Stimulated activated CD8-positive, alpha-beta memory T cell treated with anti-CD3 and anti-CD28 coated beads, Interleukin-2, amount 100 ng/mL, for 48 hours (primary cell): ENCODE measurements around the gene TEKTIP1.
"Not testable (repeated sequence)": the region's sequence is repeated elsewhere in the genome, so short reads cannot be mapped to it uniquely, and the experiment has no call there.

ENCODE experiments used
- DNase-seq, 2 donors: peaks; one replicate each; pipeline ENCODE4 v3.0.0-alpha.2; 2020; ENCODE audit warnings: low read depth in 2 of 2

TEKTIP1 gene

GRCh38 chr19:3523361-3524077 lies 15.5 kb upstream of the TEKTIP1 start:
- no peak for DNase-seq

GRCh38 chr19:3524078-3524842 lies 14.7 kb upstream of the TEKTIP1 start:
- no peak for DNase-seq

GRCh38 chr19:3524904-3525451 lies 14.0 kb upstream of the TEKTIP1 start:
- DNase-seq, result no peak

- no peak for DNase-seq
Measured at GRCh38 chr19:3526507-3527237, 12.3 kb upstream of the TEKTIP1 start.

DNA sequence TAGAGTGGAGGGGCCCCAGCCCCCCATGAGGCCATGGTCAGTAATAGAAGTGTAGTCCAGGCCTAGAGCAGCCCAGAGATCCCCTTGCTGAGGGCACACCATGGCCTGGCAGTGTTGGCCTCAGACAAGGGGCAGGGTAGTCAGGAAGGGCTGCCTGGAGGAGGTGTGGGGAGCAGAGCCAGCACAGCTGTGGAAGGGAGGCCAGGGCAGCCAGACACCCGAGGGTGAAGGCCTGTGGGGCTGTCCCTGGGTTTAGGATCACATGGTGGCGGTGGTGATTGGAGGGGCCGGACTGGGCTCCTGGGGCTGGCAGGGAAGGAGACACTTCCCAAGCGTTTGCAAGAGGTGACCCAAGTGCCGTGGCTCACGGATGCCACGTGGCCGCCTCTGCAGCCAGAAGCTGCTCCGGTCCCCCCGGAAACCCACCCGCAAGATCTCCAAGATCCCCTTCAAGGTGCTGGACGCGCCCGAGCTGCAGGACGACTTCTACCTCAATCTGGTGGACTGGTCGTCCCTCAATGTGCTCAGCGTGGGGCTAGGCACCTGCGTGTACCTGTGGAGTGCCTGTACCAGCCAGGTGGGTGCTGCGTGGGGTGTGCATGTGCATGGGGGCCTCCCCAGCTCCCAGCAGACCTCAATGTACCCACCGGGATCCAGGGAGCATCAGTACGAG lies 11.6 kb upstream of the TEKTIP1 start:
- no peak for DNase-seq

DNA sequence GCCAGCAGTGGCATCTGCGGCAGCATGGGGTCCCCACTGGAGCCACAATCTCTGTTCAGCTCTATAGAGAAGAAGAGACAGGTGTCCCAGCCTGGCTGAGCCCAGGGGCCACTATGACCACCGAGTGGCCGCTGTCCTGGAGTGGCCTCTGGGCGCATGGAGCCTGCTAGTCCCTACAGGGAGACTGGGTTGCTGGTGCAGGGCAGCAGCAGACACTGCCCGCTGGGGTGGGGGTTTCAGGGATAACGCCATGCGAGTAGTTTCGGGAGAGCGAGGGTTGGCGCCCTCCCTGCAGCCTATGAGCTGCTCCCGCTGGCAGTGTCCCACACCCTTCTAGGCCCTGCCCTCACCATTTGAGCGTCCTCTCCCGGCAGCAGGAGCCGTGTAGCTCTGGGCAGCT lies 10.9 kb upstream of the TEKTIP1 start:
- DNase-seq, result no peak

DNA sequence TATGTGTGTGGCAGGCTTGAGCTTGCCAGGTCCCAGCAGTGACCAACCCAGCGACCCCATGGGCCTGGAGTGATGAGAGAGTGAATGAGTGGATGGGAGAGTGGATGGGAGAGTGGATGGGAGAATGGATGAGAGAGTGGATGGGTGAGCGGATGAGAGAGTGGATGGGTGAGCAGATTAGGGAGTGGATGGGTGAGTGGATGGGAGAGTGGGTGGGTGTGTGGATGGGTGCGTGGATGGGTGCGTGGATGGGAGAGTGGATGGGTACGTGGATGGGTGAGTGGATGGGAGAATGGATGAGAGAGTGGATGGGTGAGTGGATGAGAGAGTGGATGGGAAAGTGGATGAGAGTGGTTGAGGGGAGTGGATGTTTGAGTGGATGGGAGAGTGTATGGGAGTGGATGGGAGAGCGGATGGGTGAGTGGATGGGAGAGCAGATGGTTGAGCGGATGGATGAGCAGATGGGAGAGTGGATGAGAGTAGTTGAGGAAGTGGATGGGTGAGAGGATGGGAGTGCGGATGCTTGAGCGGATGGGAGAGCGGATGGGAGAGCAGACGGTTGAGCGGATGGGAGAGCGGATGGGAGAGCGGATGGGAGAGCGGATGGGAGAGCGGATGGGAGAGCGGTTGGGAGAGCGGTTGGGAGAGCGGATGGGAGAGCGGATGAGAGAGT lies 10.3 kb upstream of the TEKTIP1 start:
- DNase-seq, result no peak

- DNase-seq, result not testable (repeated sequence)
Measured at GRCh38 chr19:3529299-3529698, 9.7 kb upstream of the TEKTIP1 start.

- DNase-seq, result no peak
Measured at GRCh38 chr19:3530389-3530788, 8.6 kb upstream of the TEKTIP1 start.

DNA sequence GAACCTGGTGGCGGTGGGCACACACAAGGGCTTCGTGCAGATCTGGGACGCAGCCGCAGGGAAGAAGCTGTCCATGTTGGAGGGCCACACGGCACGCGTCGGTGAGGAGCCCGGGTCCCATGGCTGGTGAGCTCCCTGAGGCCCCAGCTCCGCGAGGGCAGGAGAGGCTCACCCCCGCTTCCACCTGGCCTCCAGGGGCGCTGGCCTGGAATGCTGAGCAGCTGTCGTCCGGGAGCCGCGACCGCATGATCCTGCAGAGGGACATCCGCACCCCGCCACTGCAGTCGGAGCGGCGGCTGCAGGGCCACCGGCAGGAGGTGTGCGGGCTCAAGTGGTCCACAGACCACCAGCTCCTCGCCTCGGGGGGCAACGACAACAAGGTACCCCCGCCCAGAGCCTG lies 7.3 kb upstream of the TEKTIP1 start:
- no peak for DNase-seq

DNA sequence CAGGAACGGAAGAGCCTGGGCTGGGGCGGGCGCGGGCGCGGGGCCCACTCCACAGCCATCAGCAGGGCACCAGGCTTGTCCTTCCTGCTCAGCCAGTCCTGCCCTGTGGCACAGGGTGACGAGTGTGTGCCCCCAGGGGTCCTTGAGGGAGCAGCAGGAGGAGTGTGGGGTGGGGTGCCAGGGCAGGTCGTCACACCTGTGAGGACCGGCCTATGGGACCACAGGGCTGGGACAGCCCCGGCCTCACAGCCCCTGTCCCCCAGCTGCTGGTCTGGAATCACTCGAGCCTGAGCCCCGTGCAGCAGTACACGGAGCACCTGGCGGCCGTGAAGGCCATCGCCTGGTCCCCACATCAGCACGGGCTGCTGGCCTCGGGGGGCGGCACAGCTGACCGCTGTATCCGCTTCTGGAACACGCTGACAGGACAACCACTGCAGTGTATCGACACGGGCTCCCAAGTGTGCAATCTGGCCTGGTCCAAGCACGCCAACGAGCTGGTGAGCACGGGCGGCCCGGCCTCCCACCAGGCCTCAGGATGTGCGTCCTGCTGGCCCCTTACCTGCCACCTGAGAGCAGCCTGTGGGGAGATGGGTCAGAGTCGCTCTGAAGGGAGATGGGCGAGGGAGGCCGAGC lies 6.7 kb upstream of the TEKTIP1 start:
- no peak for DNase-seq

DNA sequence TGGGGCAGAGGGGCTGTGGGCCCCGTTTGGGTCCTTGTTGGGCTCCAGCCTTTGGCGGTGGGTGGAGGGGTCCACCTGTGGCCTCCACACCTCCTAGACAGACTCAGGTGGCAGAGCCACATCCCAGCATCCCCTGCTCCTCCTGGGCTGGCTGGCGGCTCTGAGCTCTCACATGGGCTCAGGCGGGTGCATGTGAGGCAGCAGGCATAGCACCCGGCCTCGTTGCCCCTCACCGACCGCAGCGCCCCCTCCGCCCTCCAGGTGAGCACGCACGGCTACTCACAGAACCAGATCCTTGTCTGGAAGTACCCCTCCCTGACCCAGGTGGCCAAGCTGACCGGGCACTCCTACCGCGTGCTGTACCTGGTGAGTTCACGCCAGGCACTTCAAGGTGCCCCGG lies 5.9 kb upstream of the TEKTIP1 start:
- DNase-seq, result no peak

DNA sequence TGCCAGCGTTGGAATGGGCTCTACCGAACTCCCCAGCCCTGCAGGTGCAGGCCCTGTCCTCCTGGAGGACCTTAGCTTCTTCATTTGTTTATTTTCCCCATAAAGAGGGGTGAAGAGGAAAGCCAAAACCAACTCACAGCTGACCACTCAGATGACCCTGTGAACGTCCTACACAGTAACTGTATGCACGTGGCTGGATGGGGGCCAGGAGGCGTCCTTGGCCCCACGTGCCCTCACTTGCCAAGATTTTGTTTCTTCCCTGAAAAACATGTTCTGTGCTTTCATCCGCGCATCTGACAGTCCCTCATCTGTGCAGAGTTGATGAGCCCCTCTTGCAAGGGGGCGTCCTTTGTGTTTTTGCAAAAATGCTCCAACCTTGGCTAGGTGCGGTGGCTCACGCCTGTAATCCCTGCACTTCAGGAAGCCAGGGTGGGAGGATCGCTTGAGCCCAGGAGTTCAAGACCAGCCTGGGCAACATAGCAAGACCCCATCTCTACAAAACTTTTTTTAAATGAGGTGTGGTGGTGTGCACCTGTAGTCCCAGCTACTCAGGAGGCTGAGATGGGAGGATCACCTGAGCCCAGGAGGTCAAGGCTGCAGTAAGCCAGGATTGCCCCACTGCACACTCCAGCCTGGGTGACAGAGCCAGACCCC lies 5.3 kb upstream of the TEKTIP1 start:
- DNase-seq, result no peak

- no peak for DNase-seq
Measured at GRCh38 chr19:3534375-3535234, 4.4 kb upstream of the TEKTIP1 start.

- no peak for DNase-seq
Measured at GRCh38 chr19:3535235-3535535, 3.8 kb upstream of the TEKTIP1 start.

- no peak for DNase-seq
Measured at GRCh38 chr19:3535563-3535965, 3.4 kb upstream of the TEKTIP1 start.

GRCh38 chr19:3535981-3536380 lies 3.0 kb upstream of the TEKTIP1 start:
- DNase-seq, result no peak

DNA sequence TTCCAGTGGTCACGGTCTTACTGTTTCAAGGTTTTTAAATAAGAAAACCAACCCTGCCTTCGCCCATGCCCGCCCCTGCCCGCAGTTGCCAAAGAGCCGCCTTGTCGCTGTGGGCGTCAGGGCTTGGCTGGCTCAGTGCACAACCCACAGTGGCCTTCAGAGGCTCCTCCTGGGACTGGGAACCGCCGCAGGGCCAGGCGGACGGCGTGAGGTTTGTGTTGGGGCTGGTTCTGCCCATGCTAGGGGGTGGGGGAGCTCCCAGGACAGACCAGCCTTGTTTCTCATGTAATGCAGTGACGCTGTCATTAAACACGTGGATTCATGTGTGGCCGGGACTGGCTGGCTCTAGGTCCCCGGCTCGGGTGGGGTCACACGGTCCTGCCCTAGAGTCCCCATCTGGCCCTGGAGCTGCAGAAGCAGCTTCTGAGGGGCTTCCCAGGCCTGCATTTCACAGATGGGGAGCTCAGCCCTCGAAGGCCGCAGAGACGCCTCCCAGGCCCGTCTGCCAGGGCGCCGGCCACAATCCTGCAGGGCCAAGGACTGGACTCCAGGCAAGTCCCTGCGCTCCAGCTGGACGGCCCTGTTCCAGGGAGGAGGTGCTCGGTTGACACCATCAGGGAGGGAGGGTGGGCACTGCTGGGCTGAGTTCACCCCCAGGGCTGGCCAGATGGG lies 2.4 kb upstream of the TEKTIP1 start:
- no peak for DNase-seq

GRCh38 chr19:3537101-3537437 lies 1.9 kb upstream of the TEKTIP1 start:
- DNase-seq, result no peak
